HL-60 (cell line): ENCODE measurements around the gene OR2D2.

Experiments
- CTCF ChIP-seq: IDR thresholded peaks from one replicate; pipeline ENCODE4 v1.5.1; 2011; ENCODE audit warnings: low read length, control low read depth, inconsistent platforms; ENCODE audit not compliant: insufficient read depth
- POLR2AphosphoS5 ChIP-seq: IDR thresholded peaks from 2 replicates; pipeline ENCODE4 v1.6.1; 2012; ENCODE audit warnings: low read depth
- REST ChIP-seq: IDR thresholded peaks from 2 replicates; pipeline ENCODE4 v1.6.1; 2012; ENCODE audit warnings: low read depth; ENCODE audit not compliant: insufficient replicate concordance

GRCh38 chr11:6932145-6932544 lies 39.8 kb upstream of the OR2D2 start:
- no peak for TF ChIP-seq CTCF
- no peak for TF ChIP-seq POLR2AphosphoS5
- TF ChIP-seq REST: no peak
